Fibroblast of upper back skin (primary cell): ENCODE measurements around the gene TFDP2.
"Not testable (repeated sequence)": the region's sequence is repeated elsewhere in the genome, so short reads cannot be mapped to it uniquely, and the experiment has no call there.

Experiments used
- DNase-seq: peaks from one replicate; pipeline ENCODE4 v3.0.0-alpha.2; 2013

TFDP2 gene

DNA sequence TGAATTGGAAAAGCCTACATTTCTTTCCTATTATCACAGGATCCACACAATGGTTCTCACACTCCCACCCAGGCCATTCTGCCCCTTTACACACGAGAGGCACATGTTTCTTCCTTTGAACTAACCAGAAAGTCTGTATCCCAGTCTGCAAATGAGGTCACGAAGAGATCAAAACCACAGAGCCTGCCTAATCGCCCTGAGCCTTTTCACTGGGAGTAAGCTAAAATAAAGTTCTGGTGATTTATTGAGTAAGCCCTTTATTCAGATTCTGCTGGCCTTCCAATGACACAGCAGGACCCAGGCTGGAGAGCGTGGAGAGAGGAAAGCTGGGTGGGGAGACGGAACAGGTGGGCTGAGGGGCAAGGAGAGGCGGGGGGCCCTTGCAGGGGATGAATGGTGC, 194.2 kb downstream of the TFDP2 start:
- peak; percentile 66 for DNase-seq

DNA sequence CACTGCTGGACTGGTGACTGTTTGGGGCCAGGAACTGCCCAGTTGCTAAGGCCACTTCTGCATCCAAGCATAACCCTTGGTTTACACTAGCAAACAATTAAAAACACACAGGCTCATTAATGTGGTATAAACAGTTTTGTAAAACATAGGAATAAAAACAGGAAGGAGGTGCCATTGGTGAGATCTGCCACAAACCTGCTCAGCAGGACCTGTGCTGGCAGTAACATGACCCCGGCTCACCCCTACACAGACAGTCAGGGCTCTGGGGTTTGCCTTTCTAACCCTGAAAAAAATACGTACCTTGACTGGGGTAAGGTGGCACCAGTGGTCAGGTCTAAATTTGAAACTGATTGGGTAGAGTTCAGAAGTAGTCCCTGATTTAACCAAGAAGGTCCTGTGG, 196.7 kb downstream of the TFDP2 start:
- DNase-seq, result no peak

- no peak for DNase-seq
Observed at GRCh38 chr3:141950572-141951493, 198.5 kb downstream of the TFDP2 start.

- no peak for DNase-seq
Observed at GRCh38 chr3:141949972-141950371, 199.4 kb downstream of the TFDP2 start.

GRCh38 chr3:141949399-141949798, 199.9 kb downstream of the TFDP2 start:
- DNase-seq, result no peak

- DNase-seq, result no peak
Observed at GRCh38 chr3:141945726-141946485, 203.4 kb downstream of the TFDP2 start.

GRCh38 chr3:141942006-141942405, 207.3 kb downstream of the TFDP2 start:
- DNase-seq, result no peak

DNA sequence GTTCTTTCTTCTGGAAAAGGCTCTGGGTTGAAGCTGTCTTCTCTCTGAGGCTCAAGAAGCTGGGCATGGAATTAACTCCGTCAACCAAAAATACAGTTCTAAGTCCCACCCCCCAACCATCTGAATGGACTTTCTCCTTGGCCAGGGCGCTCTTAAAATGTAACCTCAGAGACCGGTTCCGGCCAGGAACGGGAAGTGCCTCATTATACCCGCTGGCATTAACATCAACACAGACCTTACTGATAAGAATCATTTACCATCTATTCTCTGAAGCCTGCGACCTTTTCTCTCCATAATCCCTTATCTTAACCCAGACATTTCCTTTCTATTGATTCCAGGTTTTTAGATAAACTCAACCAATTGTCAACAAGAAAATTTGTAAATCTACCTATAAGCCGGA, 208.3 kb downstream of the TFDP2 start:
- DNase-seq, result no peak

- peak; percentile 40 for DNase-seq
Observed at GRCh38 chr3:141940194-141940776, 209.1 kb downstream of the TFDP2 start.

GRCh38 chr3:141939759-141940158, 209.6 kb downstream of the TFDP2 start:
- no peak for DNase-seq

- no peak for DNase-seq
Observed at GRCh38 chr3:141938011-141938500, 211.3 kb downstream of the TFDP2 start.

GRCh38 chr3:141934354-141934753, 215.0 kb downstream of the TFDP2 start:
- no peak for DNase-seq

DNA sequence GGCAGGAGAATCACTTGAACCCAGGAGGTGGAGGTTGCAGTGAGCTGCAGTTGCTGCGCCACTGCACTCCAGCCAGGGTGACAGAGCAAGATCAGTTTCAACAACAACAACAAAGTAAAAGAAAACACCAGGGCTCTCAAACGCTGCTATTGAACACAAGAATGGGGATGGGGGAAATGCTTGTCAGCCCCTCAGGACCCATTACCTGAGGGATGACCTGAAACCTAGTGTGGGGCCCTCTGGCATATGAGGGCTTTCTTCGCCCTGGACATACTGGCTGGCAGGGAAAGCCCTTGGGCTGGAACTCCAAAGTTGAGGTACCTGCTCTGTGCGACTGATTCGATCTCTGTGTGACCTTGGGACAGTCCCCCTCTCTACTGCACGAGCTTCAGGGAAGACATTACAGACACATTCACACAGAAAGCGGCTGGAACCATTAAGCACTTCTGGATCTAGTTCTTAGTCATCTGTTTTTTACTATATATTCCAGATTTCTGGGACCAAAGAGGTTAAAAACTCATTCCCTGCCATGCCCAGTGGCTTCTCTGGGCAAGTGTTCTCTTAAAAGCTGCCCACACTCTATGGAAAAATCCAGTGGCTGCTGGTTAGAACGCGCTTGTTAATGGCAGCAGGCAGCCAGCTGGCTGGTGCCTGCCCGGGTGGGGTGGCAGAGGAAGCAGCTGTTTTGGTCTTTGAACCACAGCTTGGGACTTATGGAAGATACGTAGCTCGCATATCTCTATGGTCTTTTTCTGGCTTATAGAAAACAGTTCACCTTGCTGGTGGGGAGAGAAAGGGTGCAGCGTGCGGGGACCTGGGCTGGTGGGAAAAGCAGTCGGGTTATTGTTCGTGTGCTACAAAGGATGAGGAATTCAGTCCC, 215.7 kb downstream of the TFDP2 start:
- DNase-seq, result no peak

GRCh38 chr3:141930801-141931200, 218.5 kb downstream of the TFDP2 start:
- DNase-seq, result no peak

- DNase-seq, result no peak
Observed at GRCh38 chr3:141929341-141929995, 219.9 kb downstream of the TFDP2 start.

- no peak for DNase-seq
Observed at GRCh38 chr3:141928631-141929270, 220.6 kb downstream of the TFDP2 start.

- DNase-seq, result no peak
Observed at GRCh38 chr3:141926929-141927328, 222.4 kb downstream of the TFDP2 start.

GRCh38 chr3:141925677-141926076, 223.7 kb downstream of the TFDP2 start:
- not testable (repeated sequence) for DNase-seq

GRCh38 chr3:141921316-141921715, 228.0 kb downstream of the TFDP2 start:
- no peak for DNase-seq

- no peak for DNase-seq
Observed at GRCh38 chr3:141920701-141921100, 228.6 kb downstream of the TFDP2 start.

DNA sequence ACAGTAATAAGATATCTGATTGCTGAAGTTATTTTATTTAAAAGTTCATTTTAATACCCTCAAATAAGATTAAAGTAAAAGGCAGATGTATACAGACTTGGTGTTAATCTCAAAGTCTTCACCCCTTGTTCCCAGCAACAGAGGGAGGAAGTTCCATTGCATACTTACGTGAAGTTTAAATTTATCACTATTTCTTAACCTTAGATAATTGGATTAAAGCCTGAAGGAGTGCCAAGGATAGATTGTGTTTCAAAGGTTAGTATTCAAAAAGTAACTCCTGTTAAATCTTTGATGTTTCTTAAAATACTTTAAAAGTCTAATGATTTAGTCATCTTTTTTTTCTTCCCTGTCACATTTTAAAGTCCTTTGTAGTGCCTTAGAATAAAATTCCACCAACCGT, 233.6 kb downstream of the TFDP2 start:
- peak; percentile 32 for DNase-seq
